A673 (cell line): ENCODE measurements around the gene NIT1. TPM values are rescaled to one million over a fixed set of nuclear protein-coding genes. Genes with fewer than 3 reads are reported as not detected.

ENCODE experiments used
- BruUV-seq: library from RNA; stranded (reverse); fragments of 400-500 nt; replicated peaks from 2 replicates; lab custom pipeline; 2021; lab: Mats Ljungman, UMichigan
- CTCF ChIA-PET: fragments of 300-600 bp; sonication (Branson Sonifier 250); formaldehyde crosslinking; loops from one replicate; lab custom pipeline; 2022; ENCODE audit warnings: antibody characterized with exemption; lab: Charles Lee
- POLR2A ChIA-PET: fragments of 300-600 bp; sonication (Branson Sonifier 250); formaldehyde crosslinking; loops from one replicate; lab custom pipeline; 2022; ENCODE audit warnings: antibody characterized with exemption; ENCODE audit not compliant: low non-redundant PET; lab: Charles Lee
- DNase-seq: peaks from one replicate; pipeline ENCODE4 v3.0.0-alpha.2; 2015; ENCODE audit warnings: low spot score
- H3K27ac ChIP-seq: fragments of 200-600 bp; sonication (generic); 2 replicates; pipeline ENCODE4 v1.5.1; 2016; ENCODE audit warnings: mixed run types, low read depth, mild to moderate bottlenecking, mixed read lengths, antibody characterized with exemption, low read length; ENCODE audit not compliant: poor library complexity, severe bottlenecking
- H3K27me3 ChIP-seq: fragments of 200-600 bp; sonication (generic); replicated peaks from 2 replicates; pipeline ENCODE4 v1.6.1; 2017; ENCODE audit warnings: mixed run types, low read depth, mild to moderate bottlenecking, mixed read lengths, antibody characterized with exemption, low read length; ENCODE audit not compliant: insufficient read depth, poor library complexity
- H3K36me3 ChIP-seq: fragments of 200-600 bp; sonication (generic); 2 replicates; pipeline ENCODE4 v1.6.1; 2016; ENCODE audit warnings: mixed run types, mild to moderate bottlenecking, mixed read lengths, antibody characterized with exemption, low read length; ENCODE audit not compliant: insufficient read depth, poor library complexity, severe bottlenecking
- H3K4me1 ChIP-seq: fragments of 200-600 bp; sonication (generic); 2 replicates; pipeline ENCODE4 v1.6.1; 2017; ENCODE audit warnings: mixed run types, mild to moderate bottlenecking, mixed read lengths, antibody characterized with exemption, low read length; ENCODE audit not compliant: insufficient read depth, poor library complexity, severe bottlenecking
- H3K4me3 ChIP-seq: fragments of 200-600 bp; sonication (generic); 2 replicates; pipeline ENCODE4 v1.5.1; 2016; ENCODE audit warnings: low read depth, mixed run types, mild to moderate bottlenecking, mixed read lengths, low read length; ENCODE audit not compliant: poor library complexity, severe bottlenecking
- H3K9me3 ChIP-seq: fragments of 200-600 bp; sonication (generic); 2 replicates; pipeline ENCODE4 v1.6.1; 2016; ENCODE audit warnings: mixed run types, low read depth, mild to moderate bottlenecking, mixed read lengths, antibody characterized with exemption, low read length; ENCODE audit not compliant: poor library complexity, severe bottlenecking
- CTCF ChIP-seq: fragments of 300-800, 200-600 bp; sonication (generic); conservative IDR thresholded peaks from 2 replicates; pipeline ENCODE4 v1.5.1; 2017; ENCODE audit warnings: low read depth, mild to moderate bottlenecking, antibody characterized with exemption, low read length, moderate library complexity, mixed read lengths
- EZH2 ChIP-seq: fragments of 200-600 bp; sonication (generic); IDR thresholded peaks from 2 replicates; pipeline ENCODE4 v1.6.1; 2017; ENCODE audit warnings: borderline replicate concordance, low read depth, mild to moderate bottlenecking, mixed read lengths, antibody characterized with exemption, low read length; ENCODE audit not compliant: poor library complexity, severe bottlenecking
- intact Hi-C: fragments of 100-400 bp; cut with micrococcal nuclease; formaldehyde crosslinking; loops from one replicate; pipeline ENCODE4 v1.10.0; 2022; ENCODE audit not compliant: unreplicated experiment
- total RNA-seq: library from RNA; stranded (reverse); gene quantifications from 2 replicates; pipeline ENCODE4 v1.2.3, GENCODE V29; 2021

The NIT1 gene
- total RNA-seq, 1 experiment from 2014 or later = 29.3 TPM

- POLR2A ChIA-PET = no interaction called here
- H3K27ac ChIP-seq = no peak overlapping the region
- no peaks in the 10 kb centered on the region for H3K36me3 ChIP-seq
- DNase-seq = no peak
- intact Hi-C loops = no loop called here
- no peaks in the 10 kb centered on the region for H3K27me3 ChIP-seq
- no TSS peak for BruUV-seq
- no peak overlapping the region for H3K4me3 ChIP-seq
- H3K9me3 ChIP-seq = no peaks in the 10 kb centered on the region
- no peaks in the 10 kb centered on the region for H3K4me1 ChIP-seq
- CTCF ChIA-PET = no interaction called here
- TF ChIP-seq CTCF (no peak), EZH2 (no peak)
These were observed 29.3 kb upstream of the NIT1 start for GRCh38 chr1:161088587-161089110.

- ChIA-PET CTCF (no interaction called here), POLR2A (no interaction called here)
- no peak for DNase-seq
- H3K27ac ChIP-seq = no peak within 1 kb of the TSS
- intact Hi-C loops = no loop called here
- H3K4me3 ChIP-seq = no peak within 1 kb of the TSS
- H3K27me3 ChIP-seq = no peaks in the 10 kb centered on the region
- H3K36me3 ChIP-seq = no peaks in the 10 kb centered on the region
- TF ChIP-seq EZH2 = no peak
- TF ChIP-seq CTCF = no peak
- BruUV-seq = no TSS peak
- H3K4me1 ChIP-seq = no peaks in the 10 kb centered on the region
- H3K9me3 ChIP-seq = no peaks in the 10 kb centered on the region
These were observed 28.5 kb upstream of the NIT1 start, which contains the start of gene NECTIN4 for GRCh38 chr1:161089251-161089924. Gene NECTIN4 (minus strand): TSS chr1:161089558. CDS start chr1:161089296, 262 bp downstream.

- Histone ChIP-seq H3K36me3 (no peaks in the 10 kb centered on the region), H3K27me3 (no peaks in the 10 kb centered on the region), H3K4me1 (no peaks in the 10 kb centered on the region), H3K4me3 (no peak overlapping the region), H3K27ac (no peak overlapping the region), H3K9me3 (no peaks in the 10 kb centered on the region)
- TF ChIP-seq CTCF (no peak), EZH2 (no peak)
- intact Hi-C loops = loop anchor here (5.0 to 10.0 kb wide), 2 partner anchors 43 to 365 kb away; partner anchors contain the start of gene USF1
- POLR2A ChIA-PET = no interaction called here
- no peak for DNase-seq
- CTCF ChIA-PET = no interaction called here
- no TSS peak for BruUV-seq
These were observed 28.0 kb upstream of the NIT1 start for GRCh38 chr1:161089938-161090337.
